ENCODE measurements around the gene BRAT1. TPM values are rescaled to one million over a fixed set of nuclear protein-coding genes. Genes with fewer than 3 reads are reported as not detected.

Gene BRAT1
- total RNA-seq, result 43.1 and 43.7 TPM in 2 replicates
- long read RNA-seq, transcript BRAT1-201 (14 exons, 2,915 nt), result major isoform, 10 of 26 reads
- long read RNA-seq, partial matches to known transcripts, result 6 of 26 reads
- long read RNA-seq, other reads (novel, unspliced or antisense), result 10 of 26 reads

DNA sequence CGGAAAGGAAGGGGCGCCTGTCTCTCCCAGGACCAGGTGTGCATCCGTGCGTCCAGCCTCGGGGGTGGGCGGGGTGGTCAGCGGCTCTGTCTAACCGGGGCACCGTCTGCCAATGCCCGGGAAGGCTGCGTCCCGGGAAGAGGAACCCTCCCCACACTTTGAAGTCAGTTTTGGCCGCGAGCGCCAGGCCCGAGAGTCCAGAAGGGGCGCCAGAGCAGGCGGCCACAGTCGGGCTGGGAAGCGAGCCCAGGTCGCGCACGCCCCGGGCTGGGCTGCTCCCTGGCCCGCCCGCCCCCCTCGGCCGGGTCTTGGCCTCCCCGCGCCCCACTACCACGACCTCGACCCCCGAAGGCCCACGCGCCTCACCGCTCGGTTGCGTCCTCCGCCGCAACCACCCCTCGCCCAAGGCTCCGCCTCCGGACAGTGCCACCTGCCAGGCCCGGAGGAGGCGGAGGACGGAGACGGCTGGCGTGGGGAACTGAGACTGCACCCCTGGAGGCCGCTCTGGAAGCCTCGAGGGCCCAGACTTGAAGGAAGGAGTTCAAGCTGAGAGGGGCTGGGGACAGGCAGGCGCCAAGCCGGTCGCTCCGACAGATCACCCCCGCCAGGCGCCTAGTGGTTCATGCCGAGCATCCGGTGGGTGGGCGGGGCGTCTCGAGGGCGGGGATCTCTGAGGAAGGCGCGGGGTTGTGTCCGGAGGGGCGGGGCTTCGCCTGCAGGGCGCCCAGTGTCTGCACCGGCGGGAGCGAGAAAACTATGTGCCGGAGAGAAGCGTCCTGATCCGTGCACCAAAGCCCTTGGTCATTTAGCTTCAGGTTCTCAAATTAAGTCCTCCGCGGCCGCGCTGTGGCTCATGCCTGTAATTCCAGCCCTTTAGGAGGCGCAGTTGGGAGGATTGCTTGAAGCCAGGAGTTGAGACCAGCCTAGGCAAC, at the start of gene BRAT1:
Gene BRAT1, minus strand, starts transcription at position 404 of the 932 bp plus-strand sequence. CDS start 1,093 bp downstream, outside the sequence.
- TF ChIP-seq, protein P1, sequence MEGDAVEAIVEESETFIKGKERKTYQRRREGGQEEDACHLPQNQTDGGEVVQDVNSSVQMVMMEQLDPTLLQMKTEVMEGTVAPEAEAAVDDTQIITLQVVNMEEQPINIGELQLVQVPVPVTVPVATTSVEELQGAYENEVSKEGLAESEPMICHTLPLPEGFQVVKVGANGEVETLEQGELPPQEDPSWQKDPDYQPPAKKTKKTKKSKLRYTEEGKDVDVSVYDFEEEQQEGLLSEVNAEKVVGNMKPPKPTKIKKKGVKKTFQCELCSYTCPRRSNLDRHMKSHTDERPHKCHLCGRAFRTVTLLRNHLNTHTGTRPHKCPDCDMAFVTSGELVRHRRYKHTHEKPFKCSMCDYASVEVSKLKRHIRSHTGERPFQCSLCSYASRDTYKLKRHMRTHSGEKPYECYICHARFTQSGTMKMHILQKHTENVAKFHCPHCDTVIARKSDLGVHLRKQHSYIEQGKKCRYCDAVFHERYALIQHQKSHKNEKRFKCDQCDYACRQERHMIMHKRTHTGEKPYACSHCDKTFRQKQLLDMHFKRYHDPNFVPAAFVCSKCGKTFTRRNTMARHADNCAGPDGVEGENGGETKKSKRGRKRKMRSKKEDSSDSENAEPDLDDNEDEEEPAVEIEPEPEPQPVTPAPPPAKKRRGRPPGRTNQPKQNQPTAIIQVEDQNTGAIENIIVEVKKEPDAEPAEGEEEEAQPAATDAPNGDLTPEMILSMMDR (IDR thresholded peaks at IDR 0.05; ENCODE audit: unreplicated experiment), result peak; percentile 59
- H3K4me3 Mint-ChIP-seq (ENCODE audit: low read depth), result peak within 1 kb of the TSS; percentile 84
- no peaks in the 10 kb centered on the region for H3K27me3 Mint-ChIP-seq
- H3K9me3 Mint-ChIP-seq (ENCODE audit: low read depth), result no peaks in the 10 kb centered on the region
- H3K4me1 Mint-ChIP-seq (ENCODE audit: low read depth), result peaks cover 15% of the 10 kb centered on the region
- H3K36me3 Mint-ChIP-seq (ENCODE audit: insufficient read depth), result peaks cover 4% of the 10 kb centered on the region
- H3K27ac Mint-ChIP-seq, result peak within 1 kb of the TSS; percentile 95
- DNase-seq (ENCODE audit: low spot score, unreplicated experiment), result peak; percentile 94

DNA sequence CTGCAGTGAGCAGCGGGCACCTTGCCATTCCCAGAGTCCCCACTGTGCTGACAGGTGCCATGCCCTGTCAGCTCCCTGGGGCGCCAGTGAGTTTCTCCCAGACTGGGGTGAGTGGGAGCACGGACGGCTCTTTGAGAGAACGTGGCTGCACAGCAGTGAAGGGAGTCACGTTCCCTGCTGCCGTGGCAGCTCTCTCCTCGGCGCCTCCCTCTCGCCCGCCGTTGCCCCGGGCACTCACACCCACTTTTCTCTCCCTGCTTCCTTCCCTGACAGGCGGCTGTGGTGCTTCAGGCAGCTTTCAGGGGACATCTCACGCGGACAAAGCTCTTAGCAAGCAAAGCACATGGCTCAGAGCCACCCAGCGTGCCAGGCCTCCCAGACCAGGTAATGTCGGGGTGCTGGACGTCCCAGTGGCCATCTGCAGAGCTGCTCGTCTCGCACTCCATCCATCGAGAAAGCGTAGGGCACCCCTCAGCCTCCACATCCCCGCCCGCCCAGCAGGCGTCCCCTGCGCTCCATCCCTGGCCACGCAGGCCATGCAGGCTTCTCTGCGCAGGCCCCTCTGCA, 49.4 kb upstream of the BRAT1 start:
- no peak for DNase-seq (ENCODE audit: low spot score, unreplicated experiment)
- no peaks in the 10 kb centered on the region for H3K9me3 Mint-ChIP-seq (ENCODE audit: low read depth)
- H3K36me3 Mint-ChIP-seq (ENCODE audit: insufficient read depth), result peaks cover 11% of the 10 kb centered on the region
- H3K4me1 Mint-ChIP-seq (ENCODE audit: low read depth), result no peaks in the 10 kb centered on the region
- TF ChIP-seq, protein P1 (IDR thresholded peaks at IDR 0.05; ENCODE audit: unreplicated experiment), result no peak
- H3K4me3 Mint-ChIP-seq (ENCODE audit: low read depth), result no peak overlapping the region
- H3K27ac Mint-ChIP-seq, result no peak overlapping the region
- no peaks in the 10 kb centered on the region for H3K27me3 Mint-ChIP-seq

DNA sequence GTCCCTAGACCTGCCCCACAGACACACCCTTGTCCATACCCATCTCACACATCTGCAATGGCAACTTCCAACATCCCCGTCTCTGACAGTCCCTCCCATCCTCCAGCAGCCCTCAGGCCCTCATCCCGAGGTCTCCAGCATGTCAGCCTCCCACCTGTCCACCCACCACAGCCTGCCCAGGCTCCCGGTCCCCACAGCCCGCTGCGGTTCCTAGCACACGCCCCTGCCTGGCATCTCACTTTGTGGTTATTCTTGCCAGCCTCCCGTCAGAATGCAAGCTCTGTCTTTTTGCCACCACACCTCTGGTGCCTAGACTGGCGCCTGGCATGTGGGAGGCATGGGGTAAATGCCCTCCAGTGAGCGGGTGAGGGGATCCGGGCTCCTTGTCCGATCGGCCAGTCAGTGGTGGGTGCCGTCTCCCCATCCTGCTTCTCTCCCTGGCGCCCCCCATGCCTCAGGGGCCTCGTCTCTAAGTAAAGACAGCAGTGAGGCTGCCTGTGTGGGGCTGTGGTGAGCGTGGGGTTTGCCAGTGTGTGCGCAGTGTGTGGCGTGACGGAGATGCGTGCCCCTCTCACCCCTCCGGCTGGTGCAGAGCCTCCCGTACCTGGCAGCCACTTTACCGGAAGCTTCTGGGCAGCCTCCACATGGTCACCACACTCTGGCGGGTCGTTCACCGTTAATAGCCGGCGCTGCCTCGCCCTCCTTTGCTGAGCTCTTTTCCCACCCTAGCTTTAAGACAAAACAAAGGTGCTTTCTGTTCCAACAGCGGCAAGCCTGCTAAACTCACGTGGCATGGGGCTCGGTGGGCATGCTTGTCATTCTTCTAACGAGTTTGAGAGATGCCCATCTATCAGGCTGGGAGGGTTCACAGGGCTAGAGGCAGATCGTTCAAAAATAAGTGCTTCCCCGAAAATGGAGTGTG, 48.0 kb upstream of the BRAT1 start:
- H3K9me3 Mint-ChIP-seq (ENCODE audit: low read depth), result no peaks in the 10 kb centered on the region
- peaks cover 18% of the 10 kb centered on the region for H3K36me3 Mint-ChIP-seq (ENCODE audit: insufficient read depth)
- no peaks in the 10 kb centered on the region for H3K27me3 Mint-ChIP-seq
- TF ChIP-seq, protein P1 (IDR thresholded peaks at IDR 0.05; ENCODE audit: unreplicated experiment), result no peak
- H3K4me1 Mint-ChIP-seq (ENCODE audit: low read depth), result no peaks in the 10 kb centered on the region
- DNase-seq (ENCODE audit: low spot score, unreplicated experiment), result no peak
- H3K4me3 Mint-ChIP-seq (ENCODE audit: low read depth), result no peak overlapping the region
- H3K27ac Mint-ChIP-seq, result no peak overlapping the region

DNA sequence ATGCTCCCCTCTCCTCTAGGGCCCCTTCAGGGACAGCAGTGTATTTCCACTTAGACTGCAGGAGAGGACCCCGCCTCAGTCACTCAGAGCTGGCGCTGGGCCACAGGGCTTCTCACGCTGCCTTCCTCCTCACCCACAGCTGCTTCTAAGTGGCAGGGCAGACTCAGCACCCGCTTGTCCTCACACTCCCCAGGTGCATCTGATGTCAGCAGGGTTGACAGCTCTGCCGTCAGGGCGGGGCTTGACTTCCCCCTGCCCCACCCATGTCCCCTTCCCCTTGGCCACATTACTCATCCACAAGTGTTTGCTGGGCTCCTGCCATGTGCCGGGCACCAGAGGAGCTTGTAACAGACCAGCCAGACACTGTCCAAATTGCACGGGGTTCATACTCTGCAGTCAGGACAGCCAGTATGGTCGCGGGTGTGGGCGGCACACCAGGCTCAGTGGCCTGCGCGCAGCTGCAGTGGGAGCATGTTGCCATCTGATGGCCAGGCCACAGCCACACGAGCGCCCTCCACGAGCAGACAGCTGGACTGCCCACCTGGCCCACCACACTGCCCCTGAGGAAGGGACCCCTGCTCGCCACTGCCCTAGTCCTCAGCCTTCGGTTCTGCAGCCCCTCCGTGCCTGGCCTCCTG, 47.2 kb upstream of the BRAT1 start:
- no peak overlapping the region for H3K4me3 Mint-ChIP-seq (ENCODE audit: low read depth)
- no peak overlapping the region for H3K27ac Mint-ChIP-seq
- H3K9me3 Mint-ChIP-seq (ENCODE audit: low read depth), result no peaks in the 10 kb centered on the region
- H3K27me3 Mint-ChIP-seq, result no peaks in the 10 kb centered on the region
- peaks cover 18% of the 10 kb centered on the region for H3K36me3 Mint-ChIP-seq (ENCODE audit: insufficient read depth)
- TF ChIP-seq, protein P1 (IDR thresholded peaks at IDR 0.05; ENCODE audit: unreplicated experiment), result no peak
- no peak for DNase-seq (ENCODE audit: low spot score, unreplicated experiment)
- no peaks in the 10 kb centered on the region for H3K4me1 Mint-ChIP-seq (ENCODE audit: low read depth)
